ENCODE results near the gene PARP6. TPM values are rescaled to one million over a fixed set of nuclear protein-coding genes. Genes with fewer than 3 reads are reported as not detected.

The PARP6 gene
- total RNA-seq, 4 donors from 2014 or later = 52.4 to 65.7 (median 59.4) TPM

DNA sequence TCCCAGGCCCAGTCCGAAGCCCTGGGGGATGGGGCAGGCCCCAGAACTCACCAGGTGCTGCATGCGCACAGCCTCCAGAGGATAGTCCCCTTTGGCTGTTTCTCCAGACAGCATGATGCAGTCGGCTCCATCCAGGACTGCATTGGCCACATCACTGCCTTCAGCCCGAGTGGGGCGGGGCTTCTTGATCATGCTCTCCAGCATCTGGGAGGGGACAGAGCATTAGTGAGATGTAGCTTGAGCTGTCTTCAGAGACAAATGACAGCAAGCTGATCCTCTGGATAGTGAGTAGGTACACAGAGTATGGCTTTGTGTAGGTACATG lies 65.7 kb downstream of the PARP6 start:
- no peak for DNase-seq (ENCODE audit: low spot score)
- TF ChIP-seq, protein P1, sequence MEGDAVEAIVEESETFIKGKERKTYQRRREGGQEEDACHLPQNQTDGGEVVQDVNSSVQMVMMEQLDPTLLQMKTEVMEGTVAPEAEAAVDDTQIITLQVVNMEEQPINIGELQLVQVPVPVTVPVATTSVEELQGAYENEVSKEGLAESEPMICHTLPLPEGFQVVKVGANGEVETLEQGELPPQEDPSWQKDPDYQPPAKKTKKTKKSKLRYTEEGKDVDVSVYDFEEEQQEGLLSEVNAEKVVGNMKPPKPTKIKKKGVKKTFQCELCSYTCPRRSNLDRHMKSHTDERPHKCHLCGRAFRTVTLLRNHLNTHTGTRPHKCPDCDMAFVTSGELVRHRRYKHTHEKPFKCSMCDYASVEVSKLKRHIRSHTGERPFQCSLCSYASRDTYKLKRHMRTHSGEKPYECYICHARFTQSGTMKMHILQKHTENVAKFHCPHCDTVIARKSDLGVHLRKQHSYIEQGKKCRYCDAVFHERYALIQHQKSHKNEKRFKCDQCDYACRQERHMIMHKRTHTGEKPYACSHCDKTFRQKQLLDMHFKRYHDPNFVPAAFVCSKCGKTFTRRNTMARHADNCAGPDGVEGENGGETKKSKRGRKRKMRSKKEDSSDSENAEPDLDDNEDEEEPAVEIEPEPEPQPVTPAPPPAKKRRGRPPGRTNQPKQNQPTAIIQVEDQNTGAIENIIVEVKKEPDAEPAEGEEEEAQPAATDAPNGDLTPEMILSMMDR (IDR thresholded peaks at IDR 0.05) = no peak
- ATAC-seq (ENCODE audit: low FRiP score) = no peak

DNA sequence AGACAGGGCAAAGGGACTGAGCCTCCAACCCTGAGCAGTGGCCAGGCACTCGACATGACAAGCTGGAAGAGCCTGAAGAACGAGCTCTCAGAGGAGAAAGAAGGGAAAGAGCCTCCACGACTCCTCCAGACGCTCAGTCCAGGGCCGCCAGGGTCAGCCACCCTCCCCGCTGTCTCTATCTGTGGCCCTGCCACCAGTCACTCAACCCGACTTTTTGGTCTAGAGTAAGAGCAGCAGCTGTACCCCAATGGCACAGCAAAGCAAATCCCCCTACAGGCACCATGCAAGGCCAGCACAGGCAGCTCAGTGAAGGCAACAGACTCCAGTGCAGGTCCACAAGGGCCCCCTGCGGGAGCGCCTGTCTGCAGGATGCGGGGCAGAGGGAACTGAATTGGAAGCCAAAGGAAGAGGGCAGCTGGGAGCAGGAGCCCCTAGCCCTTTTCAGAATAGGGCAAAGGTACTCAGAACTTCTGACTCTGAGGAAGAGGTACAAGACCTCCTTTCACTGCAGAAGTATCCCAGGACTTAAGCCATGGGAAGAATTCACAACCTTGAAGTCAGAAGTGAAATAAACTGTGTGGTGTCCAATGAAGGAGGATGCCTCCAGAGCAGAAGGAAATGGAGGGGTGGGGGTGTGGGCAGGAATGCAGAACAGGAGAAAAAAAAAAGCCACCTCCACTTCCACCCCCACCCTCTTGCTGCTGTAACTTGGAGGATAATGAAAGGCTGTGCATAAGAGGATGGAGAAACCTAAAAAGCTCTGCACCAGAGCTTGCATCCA lies 66.3 kb downstream of the PARP6 start:
- TF ChIP-seq, protein P1 (IDR thresholded peaks at IDR 0.05) = no peak
- DNase-seq (ENCODE audit: low spot score) = no peak
- no peak for ATAC-seq (ENCODE audit: low FRiP score)

DNA sequence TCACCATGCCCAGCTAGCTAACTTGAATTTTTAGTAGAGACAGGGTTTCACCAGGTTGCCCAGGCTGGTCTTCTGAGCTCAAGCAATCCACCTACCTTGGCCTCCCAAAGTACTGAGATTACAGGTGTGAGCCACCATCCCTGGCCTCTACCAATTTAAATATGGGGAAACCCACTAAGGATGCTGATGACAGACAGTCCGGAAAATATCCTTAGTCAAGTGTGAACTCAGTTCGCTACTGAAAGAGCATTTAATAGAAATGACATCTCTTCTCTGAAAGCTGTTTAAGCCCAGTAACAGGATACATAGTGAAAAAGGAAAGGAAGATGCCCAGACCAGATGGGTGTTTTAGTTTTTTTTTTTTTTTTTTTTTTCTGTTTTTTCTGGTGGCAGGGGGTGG lies 67.1 kb downstream of the PARP6 start:
- TF ChIP-seq, protein P1 (IDR thresholded peaks at IDR 0.05) = no peak
- DNase-seq (ENCODE audit: low spot score) = no peak

DNA sequence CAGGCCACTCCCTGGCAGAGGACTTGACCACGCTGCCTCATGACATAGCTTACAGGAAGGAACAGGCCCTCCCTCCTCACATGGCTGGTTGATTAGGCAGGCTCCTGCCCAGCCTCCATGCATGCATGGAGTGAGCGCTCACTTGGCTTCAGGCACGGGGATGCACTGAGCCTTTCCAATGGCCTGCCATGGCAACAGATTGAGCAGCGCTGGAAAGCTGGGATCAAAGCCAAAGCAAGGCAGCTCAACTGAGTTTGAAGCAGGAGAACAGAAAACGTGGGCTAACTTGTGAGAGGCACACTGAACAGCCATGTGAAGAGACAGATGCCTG lies 68.9 kb downstream of the PARP6 start:
- ATAC-seq (ENCODE audit: low FRiP score) = peak; percentile 36
- TF ChIP-seq, protein P1 (IDR thresholded peaks at IDR 0.05) = no peak

More for the DNA sequence above, 67.1 kb downstream of the PARP6 start:
- no peak for ATAC-seq (ENCODE audit: low FRiP score)

DNA sequence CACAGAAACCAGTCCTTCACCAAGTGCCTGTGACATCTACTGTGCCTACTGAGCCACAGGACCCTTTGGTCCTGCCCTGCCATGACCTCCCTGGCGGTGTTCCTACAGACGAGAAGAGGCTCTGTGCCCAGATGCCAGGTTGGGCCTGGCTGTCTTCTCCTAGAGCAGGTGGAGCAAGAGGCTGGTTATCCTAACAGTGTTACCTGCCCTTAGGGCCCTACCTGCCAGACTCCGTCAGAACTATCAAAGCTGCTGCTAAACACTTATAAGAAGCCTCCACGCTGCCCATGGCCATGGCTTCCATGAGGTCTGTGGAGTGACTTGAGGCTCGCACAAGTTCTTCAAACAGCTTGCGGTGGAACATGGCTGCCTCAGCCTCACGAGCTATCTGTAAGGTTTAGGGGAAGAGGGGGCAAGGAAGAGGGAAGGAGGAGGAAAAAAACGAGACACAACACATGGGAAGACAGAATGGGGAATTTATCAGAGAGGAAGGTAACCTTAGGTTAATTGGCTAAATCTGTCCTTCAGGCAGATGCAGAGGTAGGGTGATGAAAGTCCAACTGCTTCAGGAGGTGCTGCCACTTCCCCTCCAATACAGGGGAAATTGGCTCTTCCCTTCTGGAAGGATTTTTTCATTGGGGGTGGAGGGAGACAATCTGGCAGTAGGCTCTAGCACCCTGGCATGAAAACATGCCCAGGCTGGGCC lies 69.4 kb downstream of the PARP6 start:
- DNase-seq (ENCODE audit: low spot score) (no peak), ATAC-seq (ENCODE audit: low FRiP score) (no peak)
- TF ChIP-seq, protein P1 (IDR thresholded peaks at IDR 0.05) = no peak

More for the DNA sequence above, 68.9 kb downstream of the PARP6 start:
- no peak for DNase-seq (ENCODE audit: low spot score)

DNA sequence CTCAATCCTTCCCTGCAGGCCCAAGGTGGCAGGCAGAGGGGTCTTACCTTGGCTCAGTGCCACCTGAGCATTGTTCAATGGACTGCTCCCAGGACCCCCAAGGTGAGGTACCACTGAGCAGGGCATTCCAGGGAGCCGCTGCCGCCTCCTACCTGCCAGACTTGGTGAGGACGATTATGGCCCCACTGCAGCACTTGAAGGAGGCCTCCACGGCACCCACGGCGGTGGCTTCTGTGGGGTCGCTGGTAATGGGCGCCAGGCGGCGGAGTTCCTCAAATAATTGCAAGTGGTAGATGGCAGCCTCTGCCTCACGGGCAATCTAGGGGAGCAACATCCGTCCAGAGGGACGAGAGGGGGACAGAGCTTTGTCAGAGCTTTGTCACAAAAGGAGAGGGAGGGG lies 70.1 kb downstream of the PARP6 start:
- DNase-seq (ENCODE audit: low spot score) (no peak), ATAC-seq (ENCODE audit: low FRiP score) (no peak)
- TF ChIP-seq, protein P1 (IDR thresholded peaks at IDR 0.05) = no peak
